Measurements from ENCODE around the gene CDKL5. TPM values are rescaled to one million over a fixed set of nuclear protein-coding genes. Genes with fewer than 3 reads are reported as not detected.

The CDKL5 gene
- total RNA-seq, 1 donor from 2014 or later, result 33.8 TPM

- Histone ChIP-seq H3K27ac (no peak overlapping the region), H3K9me3 (no peaks in the 10 kb centered on the region), H3K36me3 (no peaks in the 10 kb centered on the region), H3K27me3 (no peaks in the 10 kb centered on the region), H3K4me3 (no peak overlapping the region), H3K4me1 (no peaks in the 10 kb centered on the region)
- ATAC-seq, result no peak
- TF ChIP-seq CTCF (IDR thresholded peaks at IDR 0.05), result no peak
- intact Hi-C loops (cut with DNase I), result no loop called here
- DNase-seq, result no peak
Measured at GRCh38 chrX:18461431-18461830, 36.0 kb downstream of the CDKL5 start.

DNA sequence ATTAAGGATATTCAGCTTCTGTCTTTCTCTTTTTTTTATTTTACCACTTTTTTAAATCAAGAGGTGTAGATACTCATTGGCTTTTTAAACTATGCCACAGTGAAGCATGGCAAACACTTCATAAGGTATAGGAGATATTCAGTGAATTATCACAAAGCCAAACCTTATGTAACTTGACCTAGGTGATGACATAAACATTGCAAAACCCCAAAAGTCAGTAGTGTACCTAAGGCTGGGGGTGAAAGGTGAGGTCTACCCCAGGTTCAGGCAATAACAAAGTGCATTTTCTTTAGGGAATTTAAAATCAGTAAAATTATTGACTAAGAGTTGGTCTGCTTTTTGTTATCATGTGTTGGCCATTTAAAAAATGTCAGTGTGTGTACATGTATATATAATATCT, 39.1 kb downstream of the CDKL5 start:
- no peak for DNase-seq
- intact Hi-C loops (cut with DNase I), result no loop called here
- no peak for TF ChIP-seq CTCF (IDR thresholded peaks at IDR 0.05)

GRCh38 chrX:18465051-18465450, 39.6 kb downstream of the CDKL5 start:
- H3K9me3 ChIP-seq, result no peaks in the 10 kb centered on the region
- H3K27me3 ChIP-seq, result no peaks in the 10 kb centered on the region
- intact Hi-C loops (cut with DNase I), result no loop called here
- no peaks in the 10 kb centered on the region for H3K36me3 ChIP-seq
- no peak overlapping the region for H3K27ac ChIP-seq
- DNase-seq (no peak), ATAC-seq (no peak)
- no peak for TF ChIP-seq CTCF (IDR thresholded peaks at IDR 0.05)
- no peaks in the 10 kb centered on the region for H3K4me1 ChIP-seq
- no peak overlapping the region for H3K4me3 ChIP-seq

More for the DNA sequence above, 39.1 kb downstream of the CDKL5 start:
- H3K36me3 ChIP-seq, result no peaks in the 10 kb centered on the region
- no peak overlapping the region for H3K4me3 ChIP-seq
- no peaks in the 10 kb centered on the region for H3K9me3 ChIP-seq
- no peaks in the 10 kb centered on the region for H3K4me1 ChIP-seq
- ATAC-seq, result no peak
- H3K27ac ChIP-seq, result no peak overlapping the region
- no peaks in the 10 kb centered on the region for H3K27me3 ChIP-seq

GRCh38 chrX:18468599-18468998, 43.2 kb downstream of the CDKL5 start:
- no peak for ATAC-seq
- DNase-seq, result no peak
- no peaks in the 10 kb centered on the region for H3K36me3 ChIP-seq
- intact Hi-C loops (cut with DNase I), result no loop called here
- TF ChIP-seq CTCF (IDR thresholded peaks at IDR 0.05), result no peak
- H3K4me1 ChIP-seq, result no peaks in the 10 kb centered on the region
- H3K27me3 ChIP-seq, result no peaks in the 10 kb centered on the region
- no peak overlapping the region for H3K27ac ChIP-seq
- no peaks in the 10 kb centered on the region for H3K9me3 ChIP-seq
- no peak overlapping the region for H3K4me3 ChIP-seq

- H3K4me3 ChIP-seq, result no peak overlapping the region
- no peaks in the 10 kb centered on the region for H3K36me3 ChIP-seq
- H3K27ac ChIP-seq, result no peak overlapping the region
- ATAC-seq, result no peak
- DNase-seq, result no peak
- intact Hi-C loops (cut with DNase I), result no loop called here
- no peaks in the 10 kb centered on the region for H3K4me1 ChIP-seq
- TF ChIP-seq CTCF (IDR thresholded peaks at IDR 0.05), result no peak
- H3K9me3 ChIP-seq, result no peaks in the 10 kb centered on the region
- no peaks in the 10 kb centered on the region for H3K27me3 ChIP-seq
Measured at GRCh38 chrX:18471296-18471695, 45.9 kb downstream of the CDKL5 start.

Data from upper lobe of right lung (tissue), 1 donor.